A673 (cell line): ENCODE results near the gene FGR.

Experiments
- EZH2 ChIP-seq: fragments of 200-600 bp; sonication (generic); IDR thresholded peaks from 2 replicates; pipeline ENCODE4 v1.6.1; 2017; ENCODE audit warnings: borderline replicate concordance, low read depth, mild to moderate bottlenecking, mixed read lengths, antibody characterized with exemption, low read length; ENCODE audit not compliant: poor library complexity, severe bottlenecking
- TF ChIP-seq, protein P1 (sequence below): fragments of 300-800, 200-600 bp; sonication (generic); conservative IDR thresholded peaks from 2 replicates; pipeline ENCODE4 v1.5.1; 2017; ENCODE audit warnings: low read depth, mild to moderate bottlenecking, antibody characterized with exemption, low read length, moderate library complexity, mixed read lengths

GRCh38 chr1:27668808-27669723 lies 34.1 kb upstream of the FGR start:
- TF ChIP-seq, protein P1, sequence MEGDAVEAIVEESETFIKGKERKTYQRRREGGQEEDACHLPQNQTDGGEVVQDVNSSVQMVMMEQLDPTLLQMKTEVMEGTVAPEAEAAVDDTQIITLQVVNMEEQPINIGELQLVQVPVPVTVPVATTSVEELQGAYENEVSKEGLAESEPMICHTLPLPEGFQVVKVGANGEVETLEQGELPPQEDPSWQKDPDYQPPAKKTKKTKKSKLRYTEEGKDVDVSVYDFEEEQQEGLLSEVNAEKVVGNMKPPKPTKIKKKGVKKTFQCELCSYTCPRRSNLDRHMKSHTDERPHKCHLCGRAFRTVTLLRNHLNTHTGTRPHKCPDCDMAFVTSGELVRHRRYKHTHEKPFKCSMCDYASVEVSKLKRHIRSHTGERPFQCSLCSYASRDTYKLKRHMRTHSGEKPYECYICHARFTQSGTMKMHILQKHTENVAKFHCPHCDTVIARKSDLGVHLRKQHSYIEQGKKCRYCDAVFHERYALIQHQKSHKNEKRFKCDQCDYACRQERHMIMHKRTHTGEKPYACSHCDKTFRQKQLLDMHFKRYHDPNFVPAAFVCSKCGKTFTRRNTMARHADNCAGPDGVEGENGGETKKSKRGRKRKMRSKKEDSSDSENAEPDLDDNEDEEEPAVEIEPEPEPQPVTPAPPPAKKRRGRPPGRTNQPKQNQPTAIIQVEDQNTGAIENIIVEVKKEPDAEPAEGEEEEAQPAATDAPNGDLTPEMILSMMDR: peak; percentile 94
- TF ChIP-seq EZH2: no peak
